HG03520 (cell line): ENCODE measurements around the gene ASB8.

Source experiments
- ATAC-seq: cut with Tn5 transposase; IDR thresholded peaks from one replicate; pipeline ENCODE4 v1.9.1; 2021; ENCODE audit warnings: mild to moderate bottlenecking, moderate library complexity; ENCODE audit not compliant: unreplicated experiment

The ASB8 gene

DNA sequence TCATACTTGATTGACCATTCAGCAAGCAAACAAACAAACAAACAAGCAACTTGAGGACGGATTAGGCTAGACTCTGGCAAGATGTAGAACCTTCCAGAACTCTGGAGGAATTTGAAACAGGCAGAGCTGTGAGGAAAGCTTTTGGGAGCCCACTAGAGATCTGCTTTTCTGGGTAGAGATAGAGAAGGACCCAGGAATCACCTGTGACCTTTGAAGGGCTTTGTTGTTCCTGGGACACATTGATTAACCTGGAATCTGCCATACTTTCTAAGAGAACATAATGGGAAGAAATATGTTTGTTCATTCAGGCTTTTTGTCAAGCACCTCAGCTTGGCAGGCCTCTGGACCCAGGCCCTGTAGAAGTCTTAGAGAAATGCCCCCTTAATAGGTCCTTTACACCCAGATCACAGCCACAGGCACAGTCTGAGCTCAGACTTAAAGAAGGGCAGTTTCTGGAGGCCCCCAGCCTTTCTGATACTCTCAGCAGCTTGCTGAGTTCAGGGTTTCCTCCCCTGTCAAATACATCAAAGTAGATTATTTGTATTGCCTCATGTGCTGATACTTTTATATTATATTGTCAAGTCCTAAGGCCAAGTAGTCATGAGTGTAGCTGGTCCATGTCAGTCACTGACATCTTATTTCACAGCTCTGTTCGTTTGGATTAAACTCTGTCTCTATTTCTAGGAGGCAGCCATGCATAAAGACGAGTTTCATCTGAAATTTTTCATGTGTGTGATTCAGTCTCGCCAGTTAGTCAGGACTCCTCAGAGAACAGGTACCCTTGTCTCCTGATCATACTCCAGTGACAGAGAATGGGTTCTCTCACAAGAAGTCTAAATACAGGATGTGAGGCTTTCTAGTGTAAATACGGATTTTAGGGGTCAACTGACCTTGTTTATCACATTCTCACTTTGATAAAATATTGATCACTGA is 50.4 kb downstream of the ASB8 start:
- ATAC-seq = no peak

DNA sequence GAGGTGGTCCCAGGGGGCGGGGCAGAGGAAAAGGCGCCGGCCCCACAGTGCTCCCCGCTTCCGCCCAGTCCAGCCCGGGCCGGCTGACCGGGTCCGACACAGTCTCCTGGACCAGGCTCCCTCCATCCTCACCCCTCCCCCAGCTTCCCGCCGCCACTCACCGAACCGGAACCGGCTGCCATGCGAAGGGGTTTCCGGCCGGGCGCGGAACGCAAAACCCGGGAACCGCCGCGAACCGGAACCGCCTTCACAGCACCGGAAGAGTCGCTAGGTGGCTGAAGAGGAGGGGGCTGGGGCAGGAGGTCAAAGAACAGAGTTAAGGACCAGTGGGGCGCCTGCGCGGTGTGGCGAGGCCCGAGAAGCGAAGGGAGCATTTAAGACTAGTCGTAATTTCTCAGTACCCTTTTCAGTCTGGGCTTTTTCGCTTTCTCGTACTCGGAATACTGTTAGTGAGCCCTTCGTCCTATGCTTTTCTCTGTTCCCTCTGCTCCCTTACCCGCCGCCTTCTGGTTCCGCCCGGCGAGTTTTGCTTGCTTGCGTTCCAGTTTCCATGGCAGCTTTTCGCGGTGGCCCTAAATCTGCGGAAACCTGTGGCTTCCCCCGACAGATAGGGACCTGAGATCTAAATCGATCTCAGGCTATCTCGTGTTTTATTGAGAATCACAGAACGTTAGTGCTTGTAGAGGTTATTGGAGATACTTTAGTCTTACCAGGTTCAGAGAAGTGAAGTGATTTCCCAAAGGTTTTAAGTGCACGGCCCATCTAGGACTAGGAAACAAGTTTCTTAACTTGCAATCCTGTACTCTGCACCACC is 51.2 kb downstream of the ASB8 start, which contains the start of gene SENP1:
Gene SENP1 (minus strand): TSS at position 213 of the 814 bp plus-strand sequence. CDS start 4,607 bp downstream, outside the sequence.
- peak; percentile 62 for ATAC-seq

DNA sequence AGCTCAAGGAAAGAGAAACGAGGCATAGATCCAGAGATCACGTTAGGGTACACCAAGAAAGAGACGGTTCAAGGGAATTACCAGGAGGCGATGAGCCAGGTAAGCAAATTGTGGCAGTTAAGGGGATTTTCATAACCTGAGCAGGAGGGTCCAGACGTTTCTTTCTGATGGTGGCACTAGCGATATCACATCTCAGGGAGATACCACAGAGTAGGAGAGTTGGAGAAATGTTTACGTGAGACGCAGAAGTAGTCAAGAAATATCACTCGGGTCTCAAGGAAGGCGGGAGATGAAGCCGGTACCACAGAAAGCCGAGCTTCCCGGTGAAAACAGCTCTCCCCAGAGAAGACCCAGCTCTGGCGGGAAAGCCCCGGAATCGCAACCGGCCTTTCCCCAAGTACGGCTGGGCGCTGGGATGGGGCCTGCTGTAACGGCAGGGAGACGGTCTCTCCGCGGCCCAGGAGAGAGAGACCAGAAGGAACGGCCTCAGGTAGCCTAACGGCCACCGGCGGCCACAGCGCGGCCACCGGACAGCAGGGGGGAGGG is 51.9 kb downstream of the ASB8 start:
- peak; percentile 21 for ATAC-seq

- ATAC-seq = no peak
These were observed 52.8 kb downstream of the ASB8 start for GRCh38 chr12:48104531-48104930.
